Peyer's patch (tissue), 4 donors: ENCODE measurements around the gene PAX7. TPM values are rescaled to one million over a fixed set of nuclear protein-coding genes. Genes with fewer than 3 reads are reported as not detected.

Experiments
- DNase-seq, 3 donors: peaks; one replicate each; pipeline ENCODE4 v3.0.0-alpha.2; 2017 to 2019
- H3K27ac ChIP-seq, 4 donors: fragments of 200-600 bp; sonication (generic); one replicate each; pipeline ENCODE4 v1.5.1; 2016 to 2019
- H3K27me3 ChIP-seq, 2 donors: fragments of 200-600 bp; sonication (generic); one replicate each; pipeline ENCODE4 v1.5.1; 2019
- H3K36me3 ChIP-seq, 3 donors: fragments of 200-600 bp; sonication (generic); one replicate each; pipeline ENCODE4 v1.5.1; 2016 to 2019
- H3K4me1 ChIP-seq, 4 donors: fragments of 200-600 bp; sonication (generic); one replicate each; pipeline ENCODE4 v1.5.1; 2016 to 2019
- H3K4me3 ChIP-seq, 4 donors: fragments of 200-600 bp; sonication (generic); 1 replicate in 3 of 4; 2 replicates in 1 of 4; pipeline ENCODE4 v1.5.1; 2016 to 2019; ENCODE audit warnings: mild to moderate bottlenecking in 1 of 4
- H3K9me3 ChIP-seq, 4 donors: fragments of 200-600 bp; sonication (generic); one replicate each; pipeline ENCODE4 v1.5.1; 2016 to 2019; ENCODE audit warnings: mild to moderate bottlenecking in 1 of 4
- POLR2A ChIP-seq, 2 donors: fragments of 450-650 bp; IDR thresholded peaks; one replicate each; pipeline ENCODE4 v1.5.1; 2017; ENCODE audit warnings: antibody characterized with exemption in 2 of 2, mild to moderate bottlenecking in 2 of 2, moderate library complexity in 2 of 2
- total RNA-seq, 4 donors: library from RNA; depleted of rRNA; stranded (reverse); fragments of >200 nt; gene quantifications; one replicate each; pipeline ENCODE4 v1.1.0, GENCODE V29; 2016
- TF ChIP-seq, protein P1 (sequence below), 6 experiments: fragments of 450-650 bp in 4 of 6; fragments of 200-600 bp in 2 of 6; sonication (generic) in 1 of 6; IDR thresholded peaks; one replicate each; pipeline ENCODE4 v1.5.1; 2017 to 2019; ENCODE audit warnings: antibody characterized with exemption in 6 of 6, mild to moderate bottlenecking in 3 of 6, moderate library complexity in 1 of 6

Gene PAX7
- total RNA-seq, 4 donors from 2014 or later, result not detected

GRCh38 chr1:18629659-18630510, 761 bp upstream of the PAX7 start:
- Histone ChIP-seq H3K27me3 (peaks cover 0 to 48% of the 10 kb centered on the region in 2 donors), H3K27ac (no peak overlapping the region), H3K9me3 (peaks cover 0 to 2% (median 0%) of the 10 kb centered on the region in 4 donors), H3K36me3 (no peaks in the 10 kb centered on the region), H3K4me3 (no peak overlapping the region), H3K4me1 (peaks cover 0 to 15% (median 0%) of the 10 kb centered on the region in 4 donors)
- DNase-seq, result no peak
- TF ChIP-seq POLR2A (IDR thresholded peaks at IDR 0.05), result no peak
- TF ChIP-seq, protein P1, sequence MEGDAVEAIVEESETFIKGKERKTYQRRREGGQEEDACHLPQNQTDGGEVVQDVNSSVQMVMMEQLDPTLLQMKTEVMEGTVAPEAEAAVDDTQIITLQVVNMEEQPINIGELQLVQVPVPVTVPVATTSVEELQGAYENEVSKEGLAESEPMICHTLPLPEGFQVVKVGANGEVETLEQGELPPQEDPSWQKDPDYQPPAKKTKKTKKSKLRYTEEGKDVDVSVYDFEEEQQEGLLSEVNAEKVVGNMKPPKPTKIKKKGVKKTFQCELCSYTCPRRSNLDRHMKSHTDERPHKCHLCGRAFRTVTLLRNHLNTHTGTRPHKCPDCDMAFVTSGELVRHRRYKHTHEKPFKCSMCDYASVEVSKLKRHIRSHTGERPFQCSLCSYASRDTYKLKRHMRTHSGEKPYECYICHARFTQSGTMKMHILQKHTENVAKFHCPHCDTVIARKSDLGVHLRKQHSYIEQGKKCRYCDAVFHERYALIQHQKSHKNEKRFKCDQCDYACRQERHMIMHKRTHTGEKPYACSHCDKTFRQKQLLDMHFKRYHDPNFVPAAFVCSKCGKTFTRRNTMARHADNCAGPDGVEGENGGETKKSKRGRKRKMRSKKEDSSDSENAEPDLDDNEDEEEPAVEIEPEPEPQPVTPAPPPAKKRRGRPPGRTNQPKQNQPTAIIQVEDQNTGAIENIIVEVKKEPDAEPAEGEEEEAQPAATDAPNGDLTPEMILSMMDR (IDR thresholded peaks at IDR 0.05), result no peak

- no peak overlapping the region for H3K27ac ChIP-seq
- peaks cover 0 to 2% (median 0%) of the 10 kb centered on the region in 4 donors for H3K9me3 ChIP-seq
- no peak overlapping the region for H3K4me3 ChIP-seq
- H3K36me3 ChIP-seq, result no peaks in the 10 kb centered on the region
- TF ChIP-seq, protein P1 (IDR thresholded peaks at IDR 0.05), result no peak
- no peak for TF ChIP-seq POLR2A (IDR thresholded peaks at IDR 0.05)
- no peak for DNase-seq
- H3K4me1 ChIP-seq, result peaks cover 0 to 15% (median 0%) of the 10 kb centered on the region in 4 donors
- H3K27me3 ChIP-seq, result peaks cover 0 to 54% of the 10 kb centered on the region in 2 donors
Observed at GRCh38 chr1:18631496-18632217, 1.0 kb downstream of the PAX7 start.

GRCh38 chr1:18632218-18632588, 1.6 kb downstream of the PAX7 start:
- no peak overlapping the region for H3K4me3 ChIP-seq
- H3K27me3 ChIP-seq, result peaks cover 0 to 56% of the 10 kb centered on the region in 2 donors
- no peak for DNase-seq
- H3K36me3 ChIP-seq, result no peaks in the 10 kb centered on the region
- TF ChIP-seq, protein P1 (IDR thresholded peaks at IDR 0.05), result no peak
- no peak for TF ChIP-seq POLR2A (IDR thresholded peaks at IDR 0.05)
- peaks cover 0 to 15% (median 0%) of the 10 kb centered on the region in 4 donors for H3K4me1 ChIP-seq
- peaks cover 0 to 2% (median 0%) of the 10 kb centered on the region in 4 donors for H3K9me3 ChIP-seq
- no peak overlapping the region for H3K27ac ChIP-seq

DNA sequence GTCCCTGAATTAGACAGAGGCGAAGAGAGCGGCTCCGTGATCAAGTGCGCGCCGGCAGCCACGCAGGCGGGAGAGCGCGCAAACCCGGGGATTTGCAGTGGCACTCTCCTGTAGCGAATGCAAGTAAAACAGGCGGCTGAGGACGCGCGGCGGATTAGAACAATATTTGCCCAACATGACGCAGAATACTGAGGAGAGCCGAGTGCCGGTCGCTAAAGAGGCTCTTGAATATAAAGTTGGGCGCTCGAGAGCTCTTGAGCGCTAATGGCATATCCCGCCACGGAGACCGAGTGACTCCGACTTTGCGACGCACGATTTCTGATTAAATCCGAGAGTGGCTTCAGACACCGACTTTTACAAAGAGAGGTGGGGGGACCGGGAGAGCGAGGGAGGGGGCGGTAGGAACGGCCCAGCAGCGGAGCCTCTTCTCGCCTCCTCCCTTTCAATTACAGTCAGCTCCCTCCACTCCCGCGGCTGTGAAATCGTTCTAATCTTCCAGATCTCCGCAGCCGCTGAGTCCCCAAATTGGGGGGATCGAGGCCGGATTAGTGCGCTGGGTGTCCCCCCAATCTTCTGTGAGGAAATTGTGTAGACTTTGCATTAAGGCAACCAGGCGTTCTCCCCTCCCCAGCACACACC, 2.3 kb downstream of the PAX7 start:
- Histone ChIP-seq H3K27me3 (peaks cover 0 to 56% of the 10 kb centered on the region in 2 donors), H3K9me3 (peaks cover 0 to 2% (median 0%) of the 10 kb centered on the region in 4 donors), H3K4me1 (peaks cover 0 to 15% (median 0%) of the 10 kb centered on the region in 4 donors), H3K4me3 (no peak overlapping the region), H3K36me3 (no peaks in the 10 kb centered on the region), H3K27ac (no peak overlapping the region)
- TF ChIP-seq, protein P1 (IDR thresholded peaks at IDR 0.05), result no peak
- no peak for TF ChIP-seq POLR2A (IDR thresholded peaks at IDR 0.05)
- no peak for DNase-seq

- Histone ChIP-seq H3K9me3 (peaks cover 0 to 2% (median 0%) of the 10 kb centered on the region in 4 donors), H3K27ac (no peak overlapping the region), H3K4me1 (peaks cover 0 to 15% (median 0%) of the 10 kb centered on the region in 4 donors), H3K27me3 (peaks cover 0 to 62% of the 10 kb centered on the region in 2 donors), H3K36me3 (no peaks in the 10 kb centered on the region), H3K4me3 (no peak overlapping the region)
- TF ChIP-seq POLR2A (IDR thresholded peaks at IDR 0.05), result no peak
- TF ChIP-seq, protein P1 (IDR thresholded peaks at IDR 0.05), result no peak
- no peak for DNase-seq
Observed at GRCh38 chr1:18633422-18634155, 2.9 kb downstream of the PAX7 start.
